OCI-LY3 (cell line): Measurements from ENCODE around the gene ABCD1.

ENCODE experiments used
- EZH2phosphoT487 ChIP-seq: fragments of 200-600 bp; shearing (Covaris generic); IDR thresholded peaks from 2 replicates; pipeline ENCODE4 v1.6.1; 2018; ENCODE audit warnings: antibody characterized with exemption, mixed run types, low read depth
- TF ChIP-seq, protein P1 (sequence below): fragments of 200-600, 300-600 bp; sonication (generic); IDR thresholded peaks from 2 replicates; pipeline ENCODE4 v1.5.1; 2014; ENCODE audit warnings: antibody characterized with exemption, low read length, low read depth

DNA sequence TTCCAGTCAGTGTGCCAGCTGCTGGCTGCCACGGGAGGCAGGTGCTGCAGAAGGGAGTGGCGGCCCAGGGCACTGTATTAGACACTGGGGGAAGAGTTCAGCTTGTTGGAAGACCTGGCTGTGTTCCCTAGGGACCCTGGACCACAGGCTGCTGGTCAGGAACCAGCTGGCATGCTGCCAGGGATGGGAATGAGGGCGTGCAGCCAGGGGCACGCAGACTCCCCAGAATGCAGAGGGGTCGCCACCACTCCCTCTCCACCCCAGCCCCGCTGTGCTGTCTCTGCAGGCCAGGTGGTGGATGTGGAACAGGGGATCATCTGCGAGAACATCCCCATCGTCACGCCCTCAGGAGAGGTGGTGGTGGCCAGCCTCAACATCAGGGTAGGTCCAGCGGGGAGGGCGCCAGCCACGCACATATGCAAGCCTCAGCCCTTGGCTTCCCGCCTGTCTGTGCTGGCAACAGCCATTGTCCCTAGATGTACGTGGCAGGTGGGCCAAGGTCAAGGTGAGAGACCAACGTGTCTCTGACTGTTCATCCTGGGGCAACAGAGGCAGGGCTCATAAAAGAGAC, 12.3 kb downstream of the ABCD1 start:
- TF ChIP-seq, protein P1, sequence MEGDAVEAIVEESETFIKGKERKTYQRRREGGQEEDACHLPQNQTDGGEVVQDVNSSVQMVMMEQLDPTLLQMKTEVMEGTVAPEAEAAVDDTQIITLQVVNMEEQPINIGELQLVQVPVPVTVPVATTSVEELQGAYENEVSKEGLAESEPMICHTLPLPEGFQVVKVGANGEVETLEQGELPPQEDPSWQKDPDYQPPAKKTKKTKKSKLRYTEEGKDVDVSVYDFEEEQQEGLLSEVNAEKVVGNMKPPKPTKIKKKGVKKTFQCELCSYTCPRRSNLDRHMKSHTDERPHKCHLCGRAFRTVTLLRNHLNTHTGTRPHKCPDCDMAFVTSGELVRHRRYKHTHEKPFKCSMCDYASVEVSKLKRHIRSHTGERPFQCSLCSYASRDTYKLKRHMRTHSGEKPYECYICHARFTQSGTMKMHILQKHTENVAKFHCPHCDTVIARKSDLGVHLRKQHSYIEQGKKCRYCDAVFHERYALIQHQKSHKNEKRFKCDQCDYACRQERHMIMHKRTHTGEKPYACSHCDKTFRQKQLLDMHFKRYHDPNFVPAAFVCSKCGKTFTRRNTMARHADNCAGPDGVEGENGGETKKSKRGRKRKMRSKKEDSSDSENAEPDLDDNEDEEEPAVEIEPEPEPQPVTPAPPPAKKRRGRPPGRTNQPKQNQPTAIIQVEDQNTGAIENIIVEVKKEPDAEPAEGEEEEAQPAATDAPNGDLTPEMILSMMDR: no peak
- no peak for TF ChIP-seq EZH2phosphoT487
